CD14-positive monocyte (primary cell): Measurements from ENCODE around the gene LRRN3. TPM values are rescaled to one million over a fixed set of nuclear protein-coding genes. Genes with fewer than 3 reads are reported as not detected.

ENCODE experiments used
- DNase-seq, 3 donors: peaks; one replicate each; pipeline ENCODE4 v3.0.0-alpha.2; 2011 to 2022
- H2AFZ ChIP-seq: 2 replicates; pipeline ENCODE4 v1.6.0; 2012; ENCODE audit warnings: mild to moderate bottlenecking, low read depth, low read length, inconsistent platforms; ENCODE audit not compliant: insufficient read depth, poor library complexity, severe bottlenecking
- H3K27ac ChIP-seq, 2 donors: 1 replicate in 1 of 2; 2 replicates in 1 of 2; pipeline ENCODE4 v1.5.1; 2012 to 2013; ENCODE audit warnings: low read length in 2 of 2, control low read depth in 1 of 2, inconsistent platforms in 1 of 2, low read depth in 1 of 2, mild to moderate bottlenecking in 1 of 2
- H3K27me3 ChIP-seq, 2 donors: one replicate each; pipeline versions ENCODE4 v1.6.0 to v1.6.1; 2011 to 2013; ENCODE audit warnings: low read length in 2 of 2; ENCODE audit not compliant: control insufficient read depth in 2 of 2, insufficient read depth in 2 of 2
- H3K36me3 ChIP-seq, 2 donors: replicated peaks in 1 of 2; 1 replicate in 1 of 2; 2 replicates in 1 of 2; pipeline versions ENCODE4 v1.5.1 to v1.6.1; 2012 to 2013; ENCODE audit warnings: low read length in 2 of 2, control low read depth in 1 of 2, inconsistent platforms in 1 of 2, mild to moderate bottlenecking in 1 of 2; ENCODE audit not compliant: insufficient read depth in 2 of 2, control insufficient read depth in 1 of 2
- H3K4me1 ChIP-seq, 2 donors: 1 replicate in 1 of 2; 2 replicates in 1 of 2; pipeline versions ENCODE4 v1.5.1 to v1.6.1; 2012 to 2013; ENCODE audit warnings: low read length in 2 of 2, control low read depth in 1 of 2, inconsistent platforms in 1 of 2, mild to moderate bottlenecking in 1 of 2, moderate library complexity in 1 of 2; ENCODE audit not compliant: insufficient read depth in 2 of 2, control insufficient read depth in 1 of 2
- H3K4me2 ChIP-seq: replicated peaks from 2 replicates; pipeline ENCODE3; 2012; ENCODE audit warnings: low read length, moderate library complexity, mild to moderate bottlenecking; ENCODE audit not compliant: poor library complexity, severe bottlenecking; ENCODE audit errors: extremely low read depth
- H3K4me3 ChIP-seq, 3 experiments: fragments of 200-600 bp in 1 of 3; sonication (generic) in 1 of 3; replicated peaks in 1 of 3; 1 replicate in 2 of 3; 2 replicates in 1 of 3; pipeline ENCODE4 v1.5.1; 2011 to 2013; ENCODE audit warnings: low read length in 3 of 3, mild to moderate bottlenecking in 3 of 3, control low read depth in 2 of 3, low read depth in 2 of 3, inconsistent platforms in 1 of 3, moderate library complexity in 1 of 3
- H3K79me2 ChIP-seq: 2 replicates; pipeline ENCODE4 v1.6.0; 2012; ENCODE audit warnings: mild to moderate bottlenecking, control low read depth, inconsistent platforms, low read length, moderate library complexity; ENCODE audit not compliant: insufficient read depth
- H3K9ac ChIP-seq: 2 replicates; pipeline ENCODE4 v1.6.0; 2017; ENCODE audit warnings: low read length, mild to moderate bottlenecking; ENCODE audit not compliant: insufficient read depth, poor library complexity, severe bottlenecking
- H3K9me3 ChIP-seq, 2 donors: replicated peaks in 1 of 2; 1 replicate in 1 of 2; 2 replicates in 1 of 2; pipeline versions ENCODE4 v1.5.1 to v1.6.1; 2012 to 2013; ENCODE audit warnings: low read length in 2 of 2, control low read depth in 1 of 2; ENCODE audit not compliant: control insufficient read depth in 1 of 2, insufficient read depth in 1 of 2
- H4K20me1 ChIP-seq: 2 replicates; pipeline ENCODE4 v1.6.0; 2012; ENCODE audit warnings: mild to moderate bottlenecking, low read length, control low read depth, moderate library complexity; ENCODE audit not compliant: insufficient read depth
- H3K27ac Mint-ChIP-seq, 7 donors: one replicate each; pipeline ENCODE4 v1.8.0; 2020; ENCODE audit warnings: mild to moderate bottlenecking in 7 of 7, mixed read lengths in 7 of 7, moderate library complexity in 6 of 7, inconsistent platforms in 2 of 7
- H3K27me3 Mint-ChIP-seq, 3 donors: one replicate each; pipeline ENCODE4 v1.8.0; 2021 to 2022; ENCODE audit warnings: low read depth in 3 of 3, mild to moderate bottlenecking in 3 of 3, mixed read lengths in 3 of 3, moderate library complexity in 3 of 3, inconsistent platforms in 1 of 3
- H3K36me3 Mint-ChIP-seq, 2 donors: one replicate each; pipeline ENCODE4 v1.8.0; 2020; ENCODE audit warnings: mixed read lengths in 2 of 2, inconsistent platforms in 1 of 2, mild to moderate bottlenecking in 1 of 2
- H3K4me1 Mint-ChIP-seq: one replicate; pipeline ENCODE4 v1.8.0; 2020; ENCODE audit warnings: mild to moderate bottlenecking, mixed read lengths
- H3K4me3 Mint-ChIP-seq, 2 donors: one replicate each; pipeline ENCODE4 v1.8.0; 2020; ENCODE audit warnings: mild to moderate bottlenecking in 2 of 2, mixed read lengths in 2 of 2, moderate library complexity in 1 of 2
- H3K9me3 Mint-ChIP-seq, 7 donors: one replicate each; pipeline ENCODE4 v1.8.0; 2020 to 2022; ENCODE audit warnings: mixed read lengths in 7 of 7, mild to moderate bottlenecking in 6 of 7, moderate library complexity in 6 of 7, inconsistent platforms in 2 of 7
- intact Hi-C, 2 donors: fragments of 100-400 bp; cut with micrococcal nuclease; formaldehyde crosslinking; loops; one replicate each; pipeline versions ENCODE4 v1.15.0 to v1.15.1; 2023
- polyA plus RNA-seq, 3 donors: library from polyadenylated mRNA; depleted of rRNA in 1 of 3; unstranded in 2 of 3; stranded (reverse) in 1 of 3; fragments of 300-500 nt in 2 of 3; fragments of >200 nt in 1 of 3; fragmentation: Illumina TruSeq in 2 of 3; gene quantifications; 1 replicate in 2 of 3; 2 replicates in 1 of 3; pipeline ENCODE4 v1.2.3, GENCODE V29; 2012 to 2021
- TF ChIP-seq, protein P1 (sequence below): fragments of 200-600 bp; IDR thresholded peaks from one replicate; pipeline ENCODE4 v1.8.0; 2022; ENCODE audit warnings: antibody characterized with exemption, mild to moderate bottlenecking

LRRN3 gene
- polyA plus RNA-seq, 3 donors: 0.12 to 0.22 TPM; not detected in 1

DNA sequence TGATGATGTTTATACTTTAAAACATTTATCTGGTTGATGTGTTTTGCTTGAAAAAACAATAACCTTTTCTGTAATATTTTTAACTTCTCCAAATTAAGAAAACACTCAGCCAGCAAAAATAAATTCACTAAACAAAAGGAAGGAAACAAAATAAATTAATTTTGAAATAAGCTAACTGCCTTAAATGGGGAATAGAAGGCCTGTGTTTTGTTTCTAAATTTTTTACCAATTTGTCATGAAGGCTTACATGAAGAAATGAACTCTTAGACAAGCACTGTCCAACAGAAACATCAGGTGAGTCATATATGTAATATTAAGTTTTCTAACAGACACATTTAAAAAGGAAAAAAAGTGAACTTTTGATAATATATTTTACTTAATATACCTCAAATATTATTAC, 68.5 kb downstream of the LRRN3 start:
- TF ChIP-seq, protein P1, sequence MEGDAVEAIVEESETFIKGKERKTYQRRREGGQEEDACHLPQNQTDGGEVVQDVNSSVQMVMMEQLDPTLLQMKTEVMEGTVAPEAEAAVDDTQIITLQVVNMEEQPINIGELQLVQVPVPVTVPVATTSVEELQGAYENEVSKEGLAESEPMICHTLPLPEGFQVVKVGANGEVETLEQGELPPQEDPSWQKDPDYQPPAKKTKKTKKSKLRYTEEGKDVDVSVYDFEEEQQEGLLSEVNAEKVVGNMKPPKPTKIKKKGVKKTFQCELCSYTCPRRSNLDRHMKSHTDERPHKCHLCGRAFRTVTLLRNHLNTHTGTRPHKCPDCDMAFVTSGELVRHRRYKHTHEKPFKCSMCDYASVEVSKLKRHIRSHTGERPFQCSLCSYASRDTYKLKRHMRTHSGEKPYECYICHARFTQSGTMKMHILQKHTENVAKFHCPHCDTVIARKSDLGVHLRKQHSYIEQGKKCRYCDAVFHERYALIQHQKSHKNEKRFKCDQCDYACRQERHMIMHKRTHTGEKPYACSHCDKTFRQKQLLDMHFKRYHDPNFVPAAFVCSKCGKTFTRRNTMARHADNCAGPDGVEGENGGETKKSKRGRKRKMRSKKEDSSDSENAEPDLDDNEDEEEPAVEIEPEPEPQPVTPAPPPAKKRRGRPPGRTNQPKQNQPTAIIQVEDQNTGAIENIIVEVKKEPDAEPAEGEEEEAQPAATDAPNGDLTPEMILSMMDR: no peak
- no peak overlapping the region for H3K4me3 ChIP-seq
- no peak overlapping the region for H3K4me2 ChIP-seq
- no peaks in the 10 kb centered on the region for H3K79me2 ChIP-seq
- H3K27me3 ChIP-seq: no peaks in the 10 kb centered on the region
- H4K20me1 ChIP-seq: no peaks in the 10 kb centered on the region
- H3K36me3 ChIP-seq: no peaks in the 10 kb centered on the region
- intact Hi-C loops: no loop called here
- no peak overlapping the region for H2AFZ ChIP-seq
- Mint-ChIP-seq H3K4me3 (no peak overlapping the region), H3K9me3 (peaks cover 0 to 4% (median 2%) of the 10 kb centered on the region in 7 donors), H3K27ac (no peak overlapping the region), H3K36me3 (no peaks in the 10 kb centered on the region), H3K27me3 (no peaks in the 10 kb centered on the region), H3K4me1 (no peaks in the 10 kb centered on the region)
- no peaks in the 10 kb centered on the region for H3K9me3 ChIP-seq
- H3K9ac ChIP-seq: no peak overlapping the region
- H3K4me1 ChIP-seq: no peaks in the 10 kb centered on the region
- H3K27ac ChIP-seq: no peak overlapping the region
- DNase-seq: no peak

DNA sequence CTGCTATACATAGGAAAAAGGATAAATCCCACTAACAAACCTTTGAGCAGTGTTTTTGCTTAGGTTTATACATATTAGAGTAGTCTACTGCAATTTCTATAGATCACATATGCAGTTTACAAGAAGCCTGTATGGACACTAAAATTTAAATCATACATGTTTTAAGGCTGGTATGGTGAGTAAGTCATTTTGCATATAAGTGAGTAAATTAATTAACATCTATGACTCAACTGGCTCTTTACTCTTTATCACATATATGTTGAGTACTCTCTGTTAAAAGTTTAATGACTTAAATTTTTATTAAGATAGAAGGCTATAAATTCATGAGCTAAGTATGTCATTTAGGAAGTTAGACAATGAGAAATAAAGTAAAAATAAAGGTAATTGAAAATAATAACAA, 69.4 kb downstream of the LRRN3 start:
- H3K4me3 ChIP-seq: no peak overlapping the region
- intact Hi-C loops: no loop called here
- no peaks in the 10 kb centered on the region for H3K36me3 Mint-ChIP-seq
- TF ChIP-seq, protein P1: no peak
- H4K20me1 ChIP-seq: no peaks in the 10 kb centered on the region
- DNase-seq: no peak
- H3K4me2 ChIP-seq: no peak overlapping the region
- no peaks in the 10 kb centered on the region for H3K4me1 ChIP-seq
- H3K36me3 ChIP-seq: no peaks in the 10 kb centered on the region
- no peaks in the 10 kb centered on the region for H3K79me2 ChIP-seq
- H3K9me3 ChIP-seq: no peaks in the 10 kb centered on the region
- H3K9ac ChIP-seq: no peak overlapping the region
- no peak overlapping the region for H3K4me3 Mint-ChIP-seq
- no peaks in the 10 kb centered on the region for H3K27me3 Mint-ChIP-seq
- H3K4me1 Mint-ChIP-seq: no peaks in the 10 kb centered on the region
- H2AFZ ChIP-seq: no peak overlapping the region
- H3K27ac Mint-ChIP-seq: no peak overlapping the region
- no peaks in the 10 kb centered on the region for H3K27me3 ChIP-seq
- peaks cover 0 to 3% (median 2%) of the 10 kb centered on the region in 7 donors for H3K9me3 Mint-ChIP-seq
- no peak overlapping the region for H3K27ac ChIP-seq
